GM19240 (cell line): ENCODE data around the gene JMY.

Source experiments
- DNase-seq: peaks from one replicate; pipeline ENCODE4 v3.0.0; 2011; ENCODE audit warnings: low spot score; ENCODE audit not compliant: insufficient read length

The JMY gene

GRCh38 chr5:79235634-79236361 lies at the start of gene JMY:
JMY (plus strand) TSS chr5:79236131; CDS start chr5:79236651, 520 bp downstream.
- DNase-seq, result peak; percentile 69

GRCh38 chr5:79186455-79186854 lies 49.5 kb upstream of the JMY start:
- DNase-seq, result no peak

- DNase-seq, result no peak
Observed at GRCh38 chr5:79189439-79190234, 46.3 kb upstream of the JMY start.

- DNase-seq, result no peak
Observed at GRCh38 chr5:79190235-79190529, 45.7 kb upstream of the JMY start.

GRCh38 chr5:79191457-79191856 lies 44.5 kb upstream of the JMY start:
- no peak for DNase-seq

GRCh38 chr5:79193643-79194042 lies 42.3 kb upstream of the JMY start:
- no peak for DNase-seq

GRCh38 chr5:79200573-79201183 lies 35.3 kb upstream of the JMY start:
- no peak for DNase-seq

GRCh38 chr5:79201206-79201605 lies 34.7 kb upstream of the JMY start:
- DNase-seq, result no peak

- DNase-seq, result no peak
Observed at GRCh38 chr5:79202076-79202475, 33.9 kb upstream of the JMY start.

- no peak for DNase-seq
Observed at GRCh38 chr5:79205965-79206364, 30.0 kb upstream of the JMY start.

GRCh38 chr5:79206541-79206940 lies 29.4 kb upstream of the JMY start:
- no peak for DNase-seq

- no peak for DNase-seq
Observed at GRCh38 chr5:79209505-79209904, 26.4 kb upstream of the JMY start.

- DNase-seq, result no peak
Observed at GRCh38 chr5:79224286-79224984, 11.5 kb upstream of the JMY start.

GRCh38 chr5:79225026-79225425 lies 10.9 kb upstream of the JMY start:
- no peak for DNase-seq

- DNase-seq, result no peak
Observed at GRCh38 chr5:79225441-79225840, 10.5 kb upstream of the JMY start.

GRCh38 chr5:79227484-79228025 lies 8.4 kb upstream of the JMY start:
- no peak for DNase-seq

- no peak for DNase-seq
Observed at GRCh38 chr5:79229357-79230174, 6.4 kb upstream of the JMY start.

GRCh38 chr5:79235261-79235633 lies 684 bp upstream of the JMY start:
- DNase-seq, result no peak

GRCh38 chr5:79236362-79236969 lies 535 bp downstream of the JMY start:
- DNase-seq, result no peak

- DNase-seq, result no peak
Observed at GRCh38 chr5:79236970-79237739, 1.2 kb downstream of the JMY start.
